IPS-11a (cell line): ENCODE results near the gene SLC6A6.
A peak's percentile ranks its signal among the peaks of the same experiment; 100 is the strongest.

ENCODE experiments used
- H3K4me3 ChIP-seq: one replicate; pipeline ENCODE4 v1.5.1; 2013; ENCODE audit warnings: low read depth, low read length, control low read depth

SLC6A6 gene

DNA sequence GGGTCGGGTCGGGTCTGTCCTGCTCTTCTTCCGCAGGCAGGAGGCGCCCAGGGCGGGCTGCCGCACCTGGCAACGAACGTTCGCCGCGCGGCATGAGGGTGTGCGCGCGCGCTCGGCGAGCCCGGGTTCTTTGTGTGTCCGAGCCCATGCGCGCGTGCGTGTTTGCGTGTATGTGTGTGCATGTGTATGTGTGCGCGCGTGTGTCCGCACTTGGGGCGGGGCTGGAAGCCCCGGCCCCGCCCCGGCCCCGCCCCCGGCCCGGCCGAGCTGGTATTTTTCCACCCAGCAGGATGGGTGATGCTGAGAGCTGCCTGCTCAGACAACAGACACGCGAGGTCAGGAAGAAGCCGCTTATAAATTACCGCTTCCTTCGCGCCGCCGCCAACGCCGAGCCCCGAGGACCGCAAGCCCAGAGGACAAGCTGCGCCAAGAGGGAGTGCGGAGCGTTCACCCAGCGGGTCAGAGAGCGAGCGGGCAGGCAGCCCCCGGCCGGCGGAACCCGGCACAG lies at the start of gene SLC6A6:
TSS of gene SLC6A6 (plus strand) at position 303 of the 508 bp plus-strand sequence. CDS start 41,029 bp downstream, outside the sequence.
- H3K4me3 ChIP-seq, result peak within 1 kb of the TSS; percentile 97

DNA sequence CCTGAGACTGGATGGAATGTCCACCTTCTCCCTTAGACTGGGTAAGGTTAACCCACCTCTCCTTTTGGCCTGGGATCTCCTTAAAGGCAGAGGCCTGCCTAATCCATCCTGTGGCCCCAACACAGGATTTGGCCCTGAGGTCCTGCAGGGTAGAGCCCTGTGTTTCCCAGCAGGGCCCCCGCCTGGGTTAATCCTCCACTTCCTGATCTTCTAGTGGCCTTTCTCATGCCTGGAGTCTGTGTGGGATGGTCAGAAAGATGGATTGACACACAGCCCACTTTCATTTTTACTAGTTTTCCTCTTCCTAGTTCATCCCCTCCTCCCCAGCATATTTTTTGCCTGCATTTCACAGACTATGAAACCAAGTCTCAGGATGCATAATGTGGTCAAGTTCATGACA lies 48.9 kb upstream of the SLC6A6 start:
- no peak overlapping the region for H3K4me3 ChIP-seq

DNA sequence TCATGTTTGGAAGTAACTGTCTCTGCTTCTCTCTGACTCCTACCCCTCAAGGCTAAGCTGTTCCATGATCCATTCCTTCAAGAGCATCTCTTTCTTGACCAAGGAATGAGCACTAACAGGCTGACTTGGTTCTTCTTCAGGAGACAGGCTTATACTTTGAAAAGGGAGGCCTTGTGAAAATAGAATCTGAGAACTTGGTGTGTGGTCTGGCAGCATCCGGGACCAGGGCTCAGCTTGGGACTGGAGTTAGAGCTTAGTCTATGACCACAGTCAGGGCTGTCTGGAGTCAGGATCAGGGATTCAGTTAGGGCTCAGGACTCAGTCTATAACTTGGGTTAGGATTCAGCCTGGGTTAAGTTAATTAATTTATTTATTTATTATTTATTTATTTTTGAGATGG lies 44.9 kb upstream of the SLC6A6 start:
- no peak overlapping the region for H3K4me3 ChIP-seq

DNA sequence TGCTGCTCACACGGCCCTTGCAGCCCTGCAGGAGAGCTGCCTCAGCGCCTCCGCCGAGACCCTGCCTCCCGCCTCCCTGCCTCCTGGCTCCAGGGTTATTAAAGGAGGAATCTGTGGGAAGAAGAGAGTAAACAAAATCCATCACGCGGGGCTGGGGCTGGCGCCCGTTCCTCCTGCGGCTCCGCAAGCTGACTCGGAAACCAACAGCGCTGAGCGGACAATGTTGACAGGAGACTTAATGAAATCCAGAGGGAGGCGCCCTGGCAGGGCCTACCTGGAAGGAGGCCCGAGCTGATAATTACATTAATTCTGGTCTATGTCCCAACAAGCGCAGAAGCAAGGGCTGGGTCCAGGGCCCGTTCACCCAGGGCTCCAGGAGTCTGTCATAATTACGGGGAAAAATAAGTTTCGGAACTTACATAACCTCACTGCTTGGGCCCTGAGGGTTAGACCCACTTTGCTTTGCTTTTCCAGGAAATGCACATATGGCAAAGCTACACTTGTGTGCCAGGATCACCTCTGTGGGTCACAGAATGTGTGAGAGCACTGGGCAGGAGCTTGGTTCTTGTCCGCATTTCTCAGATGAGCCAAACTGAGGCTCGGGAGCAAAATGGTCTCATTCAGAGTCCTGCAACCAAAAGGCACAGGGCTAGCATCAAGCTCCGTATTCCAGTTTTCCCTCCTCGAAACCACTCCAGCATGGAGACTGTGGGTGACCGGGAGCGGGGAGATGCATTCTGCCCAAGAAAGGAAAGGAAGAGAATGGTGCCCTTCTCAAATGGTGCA lies 43.8 kb upstream of the SLC6A6 start:
- no peak overlapping the region for H3K4me3 ChIP-seq

DNA sequence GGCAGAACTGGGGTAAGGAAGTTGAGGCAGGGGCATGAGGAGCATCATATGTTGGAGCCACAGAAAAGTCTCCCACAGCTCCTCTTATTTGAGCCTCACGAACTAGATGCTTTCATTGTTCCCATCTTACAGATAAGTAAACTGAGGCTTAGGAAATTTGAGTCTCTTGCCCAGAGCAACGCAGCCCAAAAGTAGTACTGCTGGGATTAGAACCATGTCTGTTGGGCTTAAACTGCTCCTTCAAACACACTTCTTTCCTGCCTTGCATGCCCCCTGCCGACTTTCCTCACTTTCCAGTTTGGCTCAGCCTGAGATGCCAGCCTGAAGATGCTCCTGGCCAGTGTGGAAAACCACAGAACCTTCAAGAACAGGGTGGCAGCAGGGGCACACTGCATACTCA lies 43.1 kb upstream of the SLC6A6 start:
- H3K4me3 ChIP-seq, result no peak overlapping the region

DNA sequence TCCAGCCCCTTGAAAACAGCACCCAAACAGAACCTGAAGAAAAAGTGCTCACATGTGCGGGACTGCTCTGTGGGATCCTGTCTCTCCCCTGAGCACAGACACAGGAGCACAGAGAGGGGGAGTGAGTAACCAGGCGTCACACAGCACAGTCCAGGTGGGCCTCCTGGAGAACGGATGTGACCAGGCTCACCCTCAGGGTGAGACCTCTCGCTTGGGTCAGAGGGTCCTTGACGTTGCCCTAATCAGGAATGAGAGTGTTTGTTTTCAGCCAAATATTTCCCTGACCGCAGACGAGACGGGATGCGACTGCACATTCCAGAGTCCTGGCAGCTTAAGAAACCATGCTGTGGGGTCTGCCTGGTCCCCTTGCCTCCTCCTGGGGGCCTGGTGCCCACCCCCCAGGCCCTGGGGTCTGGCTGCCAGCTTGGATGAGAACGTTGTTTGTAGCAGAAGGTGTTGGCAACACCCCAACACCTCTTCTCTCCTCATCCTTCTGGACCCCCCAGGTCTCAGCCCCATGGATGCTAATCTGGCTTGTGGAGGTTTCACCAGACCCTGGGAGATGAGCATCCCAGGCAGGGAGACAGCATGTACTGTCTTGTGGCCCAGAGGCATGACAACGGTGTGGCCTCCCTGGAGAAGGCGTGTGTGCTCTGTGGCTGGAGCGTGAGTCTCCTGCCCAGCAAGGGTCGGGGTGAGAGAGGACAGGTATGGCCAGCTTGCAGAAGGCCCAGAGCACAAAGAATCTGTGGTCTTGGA lies 42.1 kb upstream of the SLC6A6 start:
- H3K4me3 ChIP-seq, result no peak overlapping the region

DNA sequence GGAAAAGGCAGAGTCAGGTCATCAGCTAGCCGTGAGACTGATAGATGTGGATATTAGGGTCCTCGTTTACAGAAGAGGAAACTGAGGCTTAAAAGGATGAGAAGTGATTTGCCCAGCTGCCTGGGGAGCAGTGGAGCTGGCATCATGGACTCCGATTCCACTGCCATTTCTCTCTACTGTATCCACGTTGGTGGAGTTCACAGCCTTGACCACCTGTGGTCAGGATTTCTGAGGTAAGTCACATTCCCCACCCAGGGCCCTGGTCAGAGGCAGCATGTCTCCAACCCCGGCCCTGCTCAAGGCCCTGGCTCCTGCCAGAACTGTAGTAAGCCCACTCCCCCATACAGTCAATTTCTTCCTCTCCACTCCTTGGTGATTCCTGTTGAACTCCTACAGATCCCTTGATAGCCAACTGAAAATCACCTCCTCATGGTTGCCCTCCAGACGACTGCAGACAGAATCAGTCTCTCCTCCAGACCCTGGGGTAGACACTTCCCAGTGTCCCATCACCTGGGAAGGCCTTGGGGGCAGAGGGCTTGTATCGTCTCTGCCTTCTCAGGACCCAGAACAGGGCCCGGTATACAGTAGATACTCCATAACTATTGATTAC lies 41.2 kb upstream of the SLC6A6 start:
- no peak overlapping the region for H3K4me3 ChIP-seq

DNA sequence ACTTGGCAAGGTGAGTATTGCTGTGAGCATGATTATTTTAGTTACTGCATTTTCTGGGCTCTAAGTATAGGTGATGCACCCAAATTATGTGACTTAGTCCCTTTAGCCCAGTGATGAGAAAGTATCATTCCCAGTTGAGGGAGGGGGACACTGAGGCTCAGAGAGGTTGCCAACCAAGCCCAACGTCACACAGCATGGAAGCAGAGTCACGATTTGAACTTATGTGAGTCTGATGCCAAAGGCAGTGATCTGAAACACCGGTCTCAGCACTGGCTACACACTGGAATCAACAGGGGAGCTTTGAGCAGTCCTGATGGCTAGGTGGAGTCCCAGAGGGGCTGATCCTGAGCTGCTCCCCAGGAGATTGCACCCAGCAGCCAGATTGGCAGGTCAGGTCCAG lies 39.5 kb upstream of the SLC6A6 start:
- H3K4me3 ChIP-seq, result no peak overlapping the region

DNA sequence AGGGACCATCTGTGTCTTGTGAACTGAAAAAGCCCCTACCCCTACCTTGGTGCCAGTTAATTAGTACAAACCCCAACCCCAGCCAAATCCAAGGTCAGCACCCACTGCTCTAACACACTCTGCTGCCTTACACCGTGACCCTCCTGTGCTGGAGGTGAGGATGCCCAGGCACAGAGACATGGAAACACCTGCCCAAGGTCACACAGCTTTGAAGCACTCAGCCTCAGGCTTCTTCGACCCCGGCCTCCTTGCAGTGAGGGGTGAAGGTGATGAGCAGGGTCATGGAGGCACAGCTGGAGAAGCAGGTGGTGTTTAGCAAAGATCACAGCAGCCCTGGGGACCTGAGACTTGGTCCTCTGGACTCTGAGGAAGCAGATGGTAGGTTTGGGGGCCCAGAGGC lies 39.0 kb upstream of the SLC6A6 start:
- no peak overlapping the region for H3K4me3 ChIP-seq

DNA sequence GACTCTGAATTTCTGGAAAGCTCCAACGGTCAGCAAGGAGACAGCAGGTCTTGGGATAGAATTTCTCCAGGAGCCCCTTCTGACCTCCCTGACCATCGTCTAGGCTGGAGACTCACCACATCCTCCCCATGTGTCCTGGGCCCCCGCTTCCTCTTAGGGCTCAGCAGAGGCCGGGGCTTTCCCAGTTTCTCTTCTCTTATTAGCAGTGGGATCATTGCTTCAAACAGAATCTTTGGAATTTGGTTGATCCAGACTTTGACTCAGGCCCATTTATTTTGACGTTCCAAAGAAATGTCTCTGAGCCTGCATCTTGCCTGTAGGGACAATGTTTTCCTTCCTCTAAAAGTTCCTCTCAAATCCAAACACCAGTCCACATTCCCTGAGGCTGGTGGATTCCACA lies 38.4 kb upstream of the SLC6A6 start:
- no peak overlapping the region for H3K4me3 ChIP-seq

DNA sequence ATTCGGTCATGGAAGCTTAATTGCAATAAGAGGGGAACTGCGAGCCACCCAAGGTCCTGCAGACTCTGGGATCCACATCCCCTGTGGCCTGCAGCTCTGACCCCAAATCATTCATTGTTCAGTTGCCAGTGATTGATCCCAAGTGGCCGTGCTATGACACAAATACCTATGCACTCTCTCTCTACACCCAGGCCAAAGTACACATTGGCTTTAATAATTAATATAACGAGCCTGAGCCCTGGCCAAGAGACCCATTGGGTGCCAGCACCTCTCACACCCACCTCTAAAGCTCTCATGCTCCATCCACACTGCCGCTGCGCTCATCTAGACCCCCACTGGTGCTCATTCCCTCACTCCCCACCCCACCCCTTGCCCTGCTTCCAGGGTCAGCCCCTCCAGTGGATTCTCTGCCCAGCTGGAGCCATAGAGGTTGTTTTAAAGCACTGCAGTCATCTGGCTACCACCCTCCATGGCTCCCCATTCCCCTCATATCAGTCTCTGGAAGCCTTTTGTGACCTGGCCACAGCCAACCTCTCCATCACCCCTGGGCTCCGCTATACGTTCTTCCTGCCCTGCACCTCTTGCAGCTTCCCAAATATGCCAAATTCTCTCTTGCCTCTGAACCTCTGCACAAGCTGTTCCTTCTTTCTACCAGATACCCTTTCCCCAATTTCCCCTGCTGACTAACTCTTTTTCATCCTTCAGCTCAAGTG lies 37.7 kb upstream of the SLC6A6 start:
- no peak overlapping the region for H3K4me3 ChIP-seq

DNA sequence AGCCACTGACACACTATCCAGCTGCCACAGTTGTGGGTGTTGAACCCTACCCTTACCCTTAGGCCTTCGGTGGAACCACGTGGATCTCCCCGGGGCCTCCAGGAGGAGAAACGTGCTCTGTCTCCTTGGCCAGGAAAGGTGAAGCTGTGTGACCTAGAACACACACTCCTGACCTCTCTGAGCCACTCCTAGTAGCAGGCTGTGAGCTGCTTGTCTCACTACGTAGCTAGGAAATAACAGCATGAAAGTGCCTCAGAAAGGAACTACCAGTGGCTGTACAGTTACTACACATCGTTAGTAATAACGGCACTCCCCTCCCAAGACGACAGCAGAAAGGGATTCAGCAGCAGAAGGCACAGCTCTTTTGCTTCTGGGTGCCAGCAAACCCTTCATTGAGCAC lies 36.2 kb upstream of the SLC6A6 start:
- H3K4me3 ChIP-seq, result no peak overlapping the region

DNA sequence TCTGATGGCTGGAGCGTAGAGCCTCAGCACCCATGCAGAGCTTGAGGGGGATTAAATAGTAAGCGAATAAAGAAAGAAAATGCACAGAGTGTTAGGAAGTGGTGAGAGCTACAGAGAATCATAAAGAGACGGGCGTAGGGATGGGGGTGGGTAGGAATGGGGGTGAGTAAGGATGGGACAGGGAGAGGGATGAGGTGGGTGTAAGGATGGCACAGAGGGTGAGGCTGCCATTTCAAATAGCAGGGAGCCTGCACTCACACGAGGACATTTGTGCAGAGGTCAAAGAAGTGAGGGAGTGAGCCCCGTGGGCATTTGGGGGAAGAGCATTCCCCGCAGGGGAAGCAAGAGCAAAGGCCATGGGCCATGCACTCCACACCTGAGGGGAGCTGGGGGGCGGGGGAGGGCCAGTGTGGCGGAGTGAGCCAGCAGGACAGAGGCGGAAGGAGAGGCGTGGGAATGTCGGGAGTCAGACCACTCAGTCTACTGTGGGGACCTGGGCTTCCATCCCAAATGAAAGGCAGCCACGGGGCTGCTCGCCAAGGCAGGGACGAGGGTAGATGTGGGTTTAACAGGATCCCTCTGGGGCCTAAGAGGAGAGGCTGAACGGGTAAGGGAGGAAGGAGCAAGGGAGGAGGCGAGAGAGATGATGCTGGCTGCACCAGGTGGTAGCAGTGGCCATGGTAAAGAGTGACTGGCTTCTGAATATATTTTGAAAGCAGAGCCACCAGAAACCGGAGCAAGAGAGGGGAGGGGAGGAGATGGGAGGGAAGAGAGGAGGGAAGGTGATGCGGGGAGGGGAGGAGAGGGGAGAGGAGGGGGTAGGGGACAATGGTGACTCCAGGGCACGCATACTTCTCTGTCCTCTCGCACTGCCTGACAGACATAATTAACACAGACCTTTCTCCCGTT lies 35.2 kb upstream of the SLC6A6 start:
- H3K4me3 ChIP-seq, result no peak overlapping the region

DNA sequence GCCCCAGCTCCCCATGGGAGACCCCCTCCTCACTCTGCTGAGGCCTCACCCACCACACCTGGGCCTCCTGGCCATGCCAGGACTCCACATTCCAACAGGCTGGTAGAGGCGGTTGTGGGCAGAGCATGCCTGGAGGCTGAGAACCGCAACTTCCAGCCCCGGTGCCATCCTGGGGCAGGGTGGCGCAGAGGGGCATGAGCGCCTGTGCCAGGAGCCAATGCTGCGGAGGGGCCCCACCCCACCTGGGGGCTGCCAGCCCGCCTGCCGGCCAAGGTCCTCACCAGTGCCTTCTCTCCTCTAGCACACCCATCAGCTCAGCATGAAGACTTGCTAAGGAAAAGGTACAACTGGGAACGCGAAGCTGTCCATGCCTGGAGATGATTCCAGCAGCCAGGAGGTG lies 34.3 kb upstream of the SLC6A6 start:
- no peak overlapping the region for H3K4me3 ChIP-seq

DNA sequence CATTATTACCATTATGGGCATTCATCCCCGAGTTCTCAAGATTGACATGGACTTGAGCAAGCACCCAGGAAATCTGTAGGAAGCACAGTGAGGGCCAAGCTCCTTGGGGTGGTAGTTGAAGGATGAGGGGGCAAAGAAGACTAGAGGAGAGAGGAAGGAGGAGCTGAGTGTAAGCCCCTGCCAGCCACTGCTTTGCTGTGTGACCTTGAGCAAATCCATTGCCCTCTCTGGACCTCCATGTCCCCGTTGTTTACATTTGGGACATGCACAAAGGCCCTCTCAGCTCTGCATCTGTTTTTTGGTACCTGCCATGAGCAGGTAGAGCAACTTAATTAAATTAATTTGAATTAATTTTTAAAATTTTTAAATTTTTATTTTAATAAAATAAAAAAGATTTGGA lies 33.5 kb upstream of the SLC6A6 start:
- H3K4me3 ChIP-seq, result no peak overlapping the region

DNA sequence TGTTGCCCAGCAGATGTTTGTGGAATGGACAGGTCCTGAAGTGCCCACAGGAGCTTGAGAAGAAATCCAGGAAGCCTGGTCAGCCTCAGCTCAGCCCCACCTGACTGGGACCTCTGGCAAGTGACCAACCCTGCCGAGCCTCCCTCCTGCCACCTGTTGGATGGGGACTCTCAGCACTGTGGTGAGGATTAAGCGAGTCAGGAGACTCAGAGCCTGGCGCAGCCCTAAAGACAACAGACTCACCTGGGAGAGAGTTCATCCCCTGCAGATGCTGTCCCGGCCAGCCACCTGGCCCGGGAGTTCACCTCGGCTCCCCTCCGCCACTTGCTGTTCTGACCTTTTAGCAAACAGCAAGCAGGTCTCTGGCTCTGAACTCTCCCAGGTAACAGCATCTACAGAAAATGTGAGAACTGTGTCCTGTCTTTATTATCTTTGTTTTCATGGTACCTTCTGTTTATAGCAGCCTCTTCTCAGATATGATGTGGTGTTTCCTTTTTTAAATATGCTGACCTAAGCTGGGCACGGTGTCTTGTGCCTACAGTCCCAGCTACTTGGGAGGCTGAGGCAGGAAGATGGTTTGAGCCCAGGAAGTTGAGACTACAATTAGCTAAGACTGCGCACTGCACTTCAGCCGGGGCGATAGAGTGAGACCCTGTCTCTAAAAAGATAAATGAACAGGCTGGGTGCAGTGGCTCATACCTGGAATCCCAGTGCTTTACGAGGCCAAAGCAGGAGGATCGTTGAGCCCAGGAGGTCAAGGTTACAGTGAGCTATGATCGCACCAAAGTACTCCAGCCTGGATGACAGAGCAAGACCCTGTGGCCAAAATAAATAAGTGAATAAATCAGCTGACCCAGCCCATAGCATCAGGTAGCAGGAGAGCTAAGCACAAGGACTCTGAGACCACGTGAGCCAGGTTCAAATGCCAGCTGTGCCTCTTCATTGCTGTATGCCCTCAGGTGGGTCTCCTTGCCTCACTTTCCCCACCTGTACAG lies 32.4 kb upstream of the SLC6A6 start:
- no peak overlapping the region for H3K4me3 ChIP-seq

DNA sequence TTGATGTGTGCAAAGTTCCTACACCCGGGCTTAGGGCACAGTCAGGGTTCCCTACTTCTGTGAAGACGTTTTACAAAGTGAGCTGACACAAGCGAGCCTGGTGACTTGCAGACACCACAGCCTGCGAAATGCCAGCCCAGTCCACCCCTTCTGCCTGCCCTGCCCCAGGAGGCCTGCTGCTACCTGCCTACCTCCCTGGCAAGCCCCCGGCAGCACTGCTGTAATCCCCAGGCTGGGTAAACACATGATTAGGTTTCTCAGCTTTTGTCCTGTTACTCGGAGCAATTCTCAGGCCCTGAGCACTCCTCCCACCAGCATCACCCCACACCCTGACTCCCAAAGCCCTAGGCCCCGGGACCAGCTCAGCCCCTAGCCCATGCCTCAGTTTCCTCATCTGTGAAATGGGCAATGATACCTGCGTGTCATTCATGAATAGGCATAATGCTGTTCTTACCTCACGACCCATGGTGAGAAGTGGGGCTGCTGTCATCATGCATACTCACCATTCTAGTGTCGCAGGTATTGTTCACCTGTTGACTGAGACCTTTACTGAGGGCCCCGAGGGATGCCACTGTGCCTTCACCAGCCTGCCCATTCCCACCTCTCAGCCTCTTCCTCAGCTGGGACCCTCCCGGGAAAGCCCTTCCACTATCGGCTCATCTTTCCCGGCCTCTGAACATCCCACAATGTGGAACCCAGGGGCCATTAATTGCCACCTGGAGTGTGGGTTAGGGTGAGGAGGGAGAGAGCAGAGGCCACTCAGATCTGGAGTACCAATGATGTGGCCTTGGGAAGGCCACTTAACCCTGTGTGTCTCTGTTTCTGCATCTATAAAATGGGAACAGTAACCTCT lies 31.5 kb upstream of the SLC6A6 start:
- H3K4me3 ChIP-seq, result no peak overlapping the region
